K562 (cell line): Measurements from ENCODE around the gene PIP4K2C. TPM values are rescaled to one million over a fixed set of nuclear protein-coding genes. Genes with fewer than 3 reads are reported as not detected.

ENCODE experiments used
- COPS2 ChIP-seq: fragments of 450-650 bp; conservative IDR thresholded peaks from 2 replicates; pipeline ENCODE4 v1.6.1; 2016; ENCODE audit warnings: mild to moderate bottlenecking, moderate library complexity
- CXXC5 ChIP-seq: fragments of 250-450 bp; sonication (Bioruptor Pico); IDR thresholded peaks from 2 replicates; pipeline ENCODE4 v1.8.0; 2022; ENCODE audit warnings: inconsistent platforms, mild to moderate bottlenecking, moderate library complexity
- ELF2 ChIP-seq: fragments of 250-450 bp; sonication (Bioruptor Pico); IDR thresholded peaks from 2 replicates; pipeline ENCODE4 v1.5.0; 2021; ENCODE audit warnings: mild to moderate bottlenecking
- ELF4 ChIP-seq: fragments of 450-650 bp; formaldehyde crosslinking; IDR thresholded peaks from 2 replicates; pipeline ENCODE4 v1.4.0; 2022; ENCODE audit warnings: missing genetic modification characterization
- ETV6 ChIP-seq, 3 experiments: fragments of 150-350 bp in 1 of 3; sonication (generic) in 1 of 3; formaldehyde crosslinking in 1 of 3; IDR thresholded peaks; 2 replicates each; pipeline versions ENCODE4 v1.6.1 to v1.8.0; 2014 to 2022; ENCODE audit warnings: borderline replicate concordance in 2 of 3, low read depth in 2 of 3, antibody characterized with exemption in 1 of 3, low read length in 1 of 3, mild to moderate bottlenecking in 1 of 3, missing genetic modification reagents in 1 of 3
- GABPB1 ChIP-seq: sonication (generic); formaldehyde crosslinking; IDR thresholded peaks from 2 replicates; pipeline ENCODE4 v1.8.0; 2022; ENCODE audit warnings: mild to moderate bottlenecking, missing genetic modification reagents
- GABPB2 ChIP-seq: fragments of 250-450 bp; sonication (Bioruptor Pico); conservative IDR thresholded peaks from 2 replicates; pipeline ENCODE4 v1.5.1; 2021; ENCODE audit warnings: mild to moderate bottlenecking
- HDAC8 ChIP-seq: fragments of 450-650 bp; IDR thresholded peaks from 2 replicates; pipeline ENCODE4 v1.6.1; 2016; ENCODE audit warnings: mild to moderate bottlenecking, missing genetic modification characterization, moderate library complexity, missing compliant biosample characterization
- HNRNPL ChIP-seq: fragments of 200-400 bp; formaldehyde crosslinking; IDR thresholded peaks from 2 replicates; pipeline ENCODE4 v1.6.1; 2017; ENCODE audit warnings: low read depth, mild to moderate bottlenecking, low read length
- MAZ ChIP-seq, 2 experiments: fragments of 450-650 bp in 1 of 2; sonication (generic) in 1 of 2; formaldehyde crosslinking; IDR thresholded peaks in 1 of 2; conservative IDR thresholded peaks in 1 of 2; 2 replicates each; pipeline versions ENCODE4 v1.4.0 to v1.5.0; 2020; ENCODE audit warnings: mild to moderate bottlenecking in 1 of 2, missing genetic modification reagents in 1 of 2
- MTA3 ChIP-seq: fragments of 450-650 bp; formaldehyde crosslinking; IDR thresholded peaks from 2 replicates; pipeline ENCODE4 v1.6.1; 2017; ENCODE audit warnings: mild to moderate bottlenecking, borderline replicate concordance
- NFE2 ChIP-seq: IDR thresholded peaks from 2 replicates; pipeline ENCODE4 v1.6.1; 2014; ENCODE audit warnings: antibody characterized with exemption, low read depth
- POLR2A ChIP-seq: fragments of 450-650 bp; conservative IDR thresholded peaks from 2 replicates; pipeline ENCODE4 v1.6.1; 2016
- STAT5A ChIP-seq: IDR thresholded peaks from 2 replicates; pipeline ENCODE4 v1.6.1; 2012; ENCODE audit warnings: low read length, inconsistent platforms, borderline replicate concordance
- TAF7 ChIP-seq: fragments of 450-650 bp; IDR thresholded peaks from 2 replicates; pipeline ENCODE4 v1.6.1; 2016; ENCODE audit warnings: missing genetic modification characterization, missing compliant biosample characterization
- ZNF263 ChIP-seq: sonication (generic); formaldehyde crosslinking; IDR thresholded peaks from 2 replicates; pipeline ENCODE4 v1.8.0; 2022; ENCODE audit warnings: mild to moderate bottlenecking, missing genetic modification reagents, borderline replicate concordance
- ZNF431 ChIP-seq: sonication (generic); formaldehyde crosslinking; IDR thresholded peaks from 2 replicates; pipeline ENCODE4 v1.8.0; 2022; ENCODE audit warnings: mild to moderate bottlenecking, missing genetic modification reagents
- polyA plus RNA-seq, 8 experiments: library from polyadenylated mRNA; depleted of rRNA in 4 of 8; stranded (reverse) in 5 of 8; unstranded in 3 of 8; fragments of >200 nt; fragmentation: Nextera tagmentation in 2 of 8; fragmentation: Illumina TruSeq in 1 of 8; extraction: Ambion mirVana in 2 of 8; extraction: Trizol in 1 of 8; gene quantifications; 2 replicates each; pipeline versions ENCODE4 v1.2.1 to v1.2.3, GENCODE V29; 2011 to 2014; ENCODE audit warnings: inconsistent platforms in 1 of 8, missing spikeins in 1 of 8
- total RNA-seq, 7 experiments: library from RNA; depleted of rRNA in 6 of 7; stranded (reverse); fragments of >200 nt in 6 of 7; fragmentation: Illumina TruSeq in 2 of 7; extraction: Trizol in 2 of 7; gene quantifications; 2 replicates each; pipeline versions ENCODE4 v1.2.1 to v1.2.3, GENCODE V29; 2011 to 2021; ENCODE audit warnings: low replicate concordance in 1 of 7
- TF ChIP-seq, protein P1 (sequence below), 2 experiments: fragments of 450-650 bp in 1 of 2; sonication (generic) in 1 of 2; formaldehyde crosslinking in 1 of 2; IDR thresholded peaks in 1 of 2; conservative IDR thresholded peaks in 1 of 2; 2 replicates each; pipeline versions ENCODE4 v1.6.1 to v1.8.1; 2016 to 2023; ENCODE audit warnings: mild to moderate bottlenecking in 2 of 2, moderate library complexity in 2 of 2, inconsistent platforms in 1 of 2, missing genetic modification reagents in 1 of 2
- TF ChIP-seq, protein P2 (sequence below): sonication (generic); formaldehyde crosslinking; IDR thresholded peaks from 2 replicates; pipeline ENCODE4 v1.8.1; 2022; ENCODE audit warnings: missing genetic modification reagents
- TF ChIP-seq, protein P3 (sequence below): fragments of 450-650 bp; formaldehyde crosslinking; IDR thresholded peaks from 2 replicates; pipeline ENCODE4 v1.4.0; 2022; ENCODE audit warnings: missing genetic modification characterization
- TF ChIP-seq, protein P4 (sequence below): fragments of 450-650 bp; IDR thresholded peaks from 2 replicates; pipeline ENCODE4 v1.6.1; 2018; ENCODE audit not compliant: partially characterized antibody

PIP4K2C gene
- total and polyA plus RNA-seq, 9 of the 15 experiments (the other 6 are each of a cell fraction or from before 2014, with no cell fraction given) = 9.0 to 41.4 (median 18.3) TPM

DNA sequence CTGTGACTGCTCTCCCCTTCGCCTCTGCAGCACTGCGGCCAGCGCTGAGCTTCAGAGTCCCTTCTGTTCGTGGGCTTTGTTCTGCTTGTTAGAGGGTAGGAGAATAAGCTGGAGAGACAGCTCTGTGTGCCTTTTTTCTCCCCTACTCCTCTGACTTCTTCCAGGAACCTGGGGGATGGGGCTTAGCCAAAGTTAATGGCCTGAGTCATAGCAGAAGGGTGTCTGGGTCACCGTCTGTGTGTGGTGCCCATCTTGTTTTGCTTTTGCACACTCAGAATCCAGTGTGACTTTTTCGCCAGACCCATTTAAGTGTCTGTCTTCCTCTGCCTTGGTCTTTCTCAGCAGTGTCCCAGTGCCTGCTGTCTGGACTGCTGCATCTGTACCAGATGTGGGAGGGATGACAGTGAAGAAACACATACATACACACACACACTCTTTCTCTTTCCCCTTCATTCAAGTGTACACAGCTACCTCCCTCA is 38.1 kb upstream of the PIP4K2C start (continued):
- TF ChIP-seq STAT5A (peak; percentile 64; the same call in 1 of the 2 replicates), ZNF263 (no peak), CXXC5 (CRISPR knock-in tag) (peak; percentile 5; the same call in 1 of the 2 replicates), GABPB1 (peak; percentile 44; the same call in 1 of the 2 replicates), HDAC8 (tag) (no peak), MTA3 (0 out of 2 replicates have a peak, but pooled peaks have one; percentile 18), ELF4 (CRISPR knock-in tag) (no peak), ELF2 (CRISPR knock-in tag) (no peak), TAF7 (tag) (no peak), HNRNPL (no peak), POLR2A (no peak), ETV6 (IDR thresholded peaks at IDR 0.05; ENCODE audit: borderline replicate concordance in 1 of 2, low read depth in 2 of 2, low read length in 1 of 2) (no peak), ETV6 (CRISPR knock-in tag; IDR thresholded peaks at IDR 0.05; ENCODE audit: borderline replicate concordance) (no peak), GABPB2 (CRISPR knock-in tag) (no peak), ZNF431 (CRISPR knock-in tag) (no peak), MAZ (CRISPR knock-in tag; conservative IDR thresholded peaks at IDR 0.05 in 1 of 2, IDR thresholded peaks at IDR 0.05 in 1 of 2) (0 out of 4 replicates have a peak, but pooled peaks of 1 of the 2 experiments have one; percentile 0), COPS2 (no peak), NFE2 (peak; percentile 50)
- TF ChIP-seq, protein P1, sequence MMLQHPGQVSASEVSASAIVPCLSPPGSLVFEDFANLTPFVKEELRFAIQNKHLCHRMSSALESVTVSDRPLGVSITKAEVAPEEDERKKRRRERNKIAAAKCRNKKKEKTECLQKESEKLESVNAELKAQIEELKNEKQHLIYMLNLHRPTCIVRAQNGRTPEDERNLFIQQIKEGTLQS (IDR thresholded peaks at IDR 0.05) = peak; percentile 52
- TF ChIP-seq, protein P1 (CRISPR knock-in tag; conservative IDR thresholded peaks at IDR 0.05) = no peak
- TF ChIP-seq, protein P2, sequence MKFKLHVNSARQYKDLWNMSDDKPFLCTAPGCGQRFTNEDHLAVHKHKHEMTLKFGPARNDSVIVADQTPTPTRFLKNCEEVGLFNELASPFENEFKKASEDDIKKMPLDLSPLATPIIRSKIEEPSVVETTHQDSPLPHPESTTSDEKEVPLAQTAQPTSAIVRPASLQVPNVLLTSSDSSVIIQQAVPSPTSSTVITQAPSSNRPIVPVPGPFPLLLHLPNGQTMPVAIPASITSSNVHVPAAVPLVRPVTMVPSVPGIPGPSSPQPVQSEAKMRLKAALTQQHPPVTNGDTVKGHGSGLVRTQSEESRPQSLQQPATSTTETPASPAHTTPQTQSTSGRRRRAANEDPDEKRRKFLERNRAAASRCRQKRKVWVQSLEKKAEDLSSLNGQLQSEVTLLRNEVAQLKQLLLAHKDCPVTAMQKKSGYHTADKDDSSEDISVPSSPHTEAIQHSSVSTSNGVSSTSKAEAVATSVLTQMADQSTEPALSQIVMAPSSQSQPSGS = no peak
- TF ChIP-seq, protein P3, sequence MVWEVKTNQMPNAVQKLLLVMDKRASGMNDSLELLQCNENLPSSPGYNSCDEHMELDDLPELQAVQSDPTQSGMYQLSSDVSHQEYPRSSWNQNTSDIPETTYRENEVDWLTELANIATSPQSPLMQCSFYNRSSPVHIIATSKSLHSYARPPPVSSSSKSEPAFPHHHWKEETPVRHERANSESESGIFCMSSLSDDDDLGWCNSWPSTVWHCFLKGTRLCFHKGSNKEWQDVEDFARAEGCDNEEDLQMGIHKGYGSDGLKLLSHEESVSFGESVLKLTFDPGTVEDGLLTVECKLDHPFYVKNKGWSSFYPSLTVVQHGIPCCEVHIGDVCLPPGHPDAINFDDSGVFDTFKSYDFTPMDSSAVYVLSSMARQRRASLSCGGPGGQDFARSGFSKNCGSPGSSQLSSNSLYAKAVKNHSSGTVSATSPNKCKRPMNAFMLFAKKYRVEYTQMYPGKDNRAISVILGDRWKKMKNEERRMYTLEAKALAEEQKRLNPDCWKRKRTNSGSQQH (CRISPR knock-in tag) = no peak
- TF ChIP-seq, protein P4, sequence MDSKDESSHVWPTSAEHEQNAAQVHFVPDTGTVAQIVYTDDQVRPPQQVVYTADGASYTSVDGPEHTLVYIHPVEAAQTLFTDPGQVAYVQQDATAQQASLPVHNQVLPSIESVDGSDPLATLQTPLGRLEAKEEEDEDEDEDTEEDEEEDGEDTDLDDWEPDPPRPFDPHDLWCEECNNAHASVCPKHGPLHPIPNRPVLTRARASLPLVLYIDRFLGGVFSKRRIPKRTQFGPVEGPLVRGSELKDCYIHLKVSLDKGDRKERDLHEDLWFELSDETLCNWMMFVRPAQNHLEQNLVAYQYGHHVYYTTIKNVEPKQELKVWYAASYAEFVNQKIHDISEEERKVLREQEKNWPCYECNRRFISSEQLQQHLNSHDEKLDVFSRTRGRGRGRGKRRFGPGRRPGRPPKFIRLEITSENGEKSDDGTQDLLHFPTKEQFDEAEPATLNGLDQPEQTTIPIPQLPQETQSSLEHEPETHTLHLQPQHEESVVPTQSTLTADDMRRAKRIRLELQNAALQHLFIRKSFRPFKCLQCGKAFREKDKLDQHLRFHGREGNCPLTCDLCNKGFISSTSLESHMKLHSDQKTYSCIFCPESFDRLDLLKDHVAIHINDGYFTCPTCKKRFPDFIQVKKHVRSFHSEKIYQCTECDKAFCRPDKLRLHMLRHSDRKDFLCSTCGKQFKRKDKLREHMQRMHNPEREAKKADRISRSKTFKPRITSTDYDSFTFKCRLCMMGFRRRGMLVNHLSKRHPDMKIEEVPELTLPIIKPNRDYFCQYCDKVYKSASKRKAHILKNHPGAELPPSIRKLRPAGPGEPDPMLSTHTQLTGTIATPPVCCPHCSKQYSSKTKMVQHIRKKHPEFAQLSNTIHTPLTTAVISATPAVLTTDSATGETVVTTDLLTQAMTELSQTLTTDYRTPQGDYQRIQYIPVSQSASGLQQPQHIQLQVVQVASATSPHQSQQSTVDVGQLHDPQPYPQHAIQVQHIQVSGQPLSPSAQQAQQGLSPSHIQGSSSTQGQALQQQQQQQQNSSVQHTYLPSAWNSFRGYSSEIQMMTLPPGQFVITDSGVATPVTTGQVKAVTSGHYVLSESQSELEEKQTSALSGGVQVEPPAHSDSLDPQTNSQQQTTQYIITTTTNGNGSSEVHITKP = peak; percentile 56
